ENCODE results near the gene GIMAP7.

DNA sequence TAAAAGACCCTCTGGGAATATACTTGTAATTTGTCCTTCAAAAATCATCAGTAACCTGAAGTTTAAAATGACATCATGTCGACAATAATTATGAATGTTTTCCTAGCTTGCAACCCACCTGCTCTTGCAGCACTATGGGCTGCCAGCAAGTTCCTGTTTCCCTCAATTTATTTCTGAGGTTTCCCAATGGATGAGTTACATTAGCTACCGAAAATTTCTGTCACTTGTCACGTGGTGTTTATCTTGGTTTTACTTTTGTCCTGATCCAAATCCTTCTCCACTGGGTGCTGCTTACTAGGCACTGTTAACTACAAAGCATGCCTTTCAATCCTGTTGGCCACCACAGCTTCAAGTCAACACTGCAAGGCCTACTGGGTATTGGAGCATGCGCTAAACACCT, 32.8 kb upstream of the GIMAP7 start:
- no peak for TF ChIP-seq ZNF610 (tag by site-specific recombination; IDR thresholded peaks at IDR 0.05; ENCODE audit: borderline replicate concordance)
- TF ChIP-seq, protein P1, sequence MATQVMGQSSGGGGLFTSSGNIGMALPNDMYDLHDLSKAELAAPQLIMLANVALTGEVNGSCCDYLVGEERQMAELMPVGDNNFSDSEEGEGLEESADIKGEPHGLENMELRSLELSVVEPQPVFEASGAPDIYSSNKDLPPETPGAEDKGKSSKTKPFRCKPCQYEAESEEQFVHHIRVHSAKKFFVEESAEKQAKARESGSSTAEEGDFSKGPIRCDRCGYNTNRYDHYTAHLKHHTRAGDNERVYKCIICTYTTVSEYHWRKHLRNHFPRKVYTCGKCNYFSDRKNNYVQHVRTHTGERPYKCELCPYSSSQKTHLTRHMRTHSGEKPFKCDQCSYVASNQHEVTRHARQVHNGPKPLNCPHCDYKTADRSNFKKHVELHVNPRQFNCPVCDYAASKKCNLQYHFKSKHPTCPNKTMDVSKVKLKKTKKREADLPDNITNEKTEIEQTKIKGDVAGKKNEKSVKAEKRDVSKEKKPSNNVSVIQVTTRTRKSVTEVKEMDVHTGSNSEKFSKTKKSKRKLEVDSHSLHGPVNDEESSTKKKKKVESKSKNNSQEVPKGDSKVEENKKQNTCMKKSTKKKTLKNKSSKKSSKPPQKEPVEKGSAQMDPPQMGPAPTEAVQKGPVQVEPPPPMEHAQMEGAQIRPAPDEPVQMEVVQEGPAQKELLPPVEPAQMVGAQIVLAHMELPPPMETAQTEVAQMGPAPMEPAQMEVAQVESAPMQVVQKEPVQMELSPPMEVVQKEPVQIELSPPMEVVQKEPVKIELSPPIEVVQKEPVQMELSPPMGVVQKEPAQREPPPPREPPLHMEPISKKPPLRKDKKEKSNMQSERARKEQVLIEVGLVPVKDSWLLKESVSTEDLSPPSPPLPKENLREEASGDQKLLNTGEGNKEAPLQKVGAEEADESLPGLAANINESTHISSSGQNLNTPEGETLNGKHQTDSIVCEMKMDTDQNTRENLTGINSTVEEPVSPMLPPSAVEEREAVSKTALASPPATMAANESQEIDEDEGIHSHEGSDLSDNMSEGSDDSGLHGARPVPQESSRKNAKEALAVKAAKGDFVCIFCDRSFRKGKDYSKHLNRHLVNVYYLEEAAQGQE (tag by site-specific recombination; IDR thresholded peaks at IDR 0.05), result no peak
